WTC11 (cell line): ENCODE data around the gene NAGS. TPM values are rescaled to one million over a fixed set of nuclear protein-coding genes. Genes with fewer than 3 reads are reported as not detected.
A peak's percentile ranks its signal among the peaks of the same experiment; 100 is the strongest.
"Not testable (repeated sequence)": the region's sequence is repeated elsewhere in the genome, so short reads cannot be mapped to it uniquely, and the experiment has no call there.

ENCODE experiments used
- ATAC-seq: fragments of 200-7000 bp; cut with Tn5 transposase; 2 replicates; pipeline ENCODE4 v1.10.0; 2021; ENCODE audit warnings: mild to moderate bottlenecking, moderate library complexity
- CTCF ChIA-PET: fragments of 300-600 bp; sonication (Branson Sonifier 250); formaldehyde crosslinking; loops from one replicate; lab custom pipeline; 2021; ENCODE audit warnings: antibody characterized with exemption; lab: Charles Lee
- POLR2A ChIA-PET: fragments of 350-600 bp; sonication (Branson Sonifier 250); formaldehyde crosslinking; loops from one replicate; lab custom pipeline; 2021; ENCODE audit warnings: antibody characterized with exemption; lab: Charles Lee
- DNase-seq: peaks from one replicate; pipeline ENCODE4 v3.0.0; 2021; ENCODE audit warnings: low spot score
- H3K27ac Mint-ChIP-seq: 2 replicates; pipeline ENCODE4 v1.8.0; 2021; ENCODE audit warnings: mixed read lengths
- H3K27me3 Mint-ChIP-seq: 2 replicates; pipeline ENCODE4 v1.8.0; 2021; ENCODE audit warnings: low read depth, mild to moderate bottlenecking, moderate library complexity, mixed read lengths
- H3K36me3 Mint-ChIP-seq: 2 replicates; pipeline ENCODE4 v1.8.0; 2021; ENCODE audit warnings: mixed read lengths
- H3K4me1 Mint-ChIP-seq: 2 replicates; pipeline ENCODE4 v1.8.0; 2022; ENCODE audit warnings: mixed read lengths
- H3K4me3 Mint-ChIP-seq: 2 replicates; pipeline ENCODE4 v1.8.0; 2021; ENCODE audit warnings: mild to moderate bottlenecking, moderate library complexity, mixed read lengths
- H3K9me3 Mint-ChIP-seq: 2 replicates; pipeline ENCODE4 v1.8.0; 2021; ENCODE audit warnings: mixed read lengths
- ATF3 ChIP-seq: sonication (generic); formaldehyde crosslinking; conservative IDR thresholded peaks from 2 replicates; pipeline ENCODE4 v1.8.1; 2022; ENCODE audit warnings: mild to moderate bottlenecking, missing genetic modification reagents
- CREB1 ChIP-seq: sonication (generic); formaldehyde crosslinking; IDR thresholded peaks from 2 replicates; pipeline ENCODE4 v1.8.0; 2023; ENCODE audit warnings: mild to moderate bottlenecking, missing genetic modification reagents
- CREM ChIP-seq: sonication (generic); formaldehyde crosslinking; IDR thresholded peaks from 2 replicates; pipeline ENCODE4 v1.8.1; 2022; ENCODE audit warnings: mild to moderate bottlenecking, missing genetic modification reagents, moderate library complexity
- ELF4 ChIP-seq: sonication (generic); formaldehyde crosslinking; IDR thresholded peaks from 2 replicates; pipeline ENCODE4 v1.8.1; 2022; ENCODE audit warnings: low read depth, mild to moderate bottlenecking, moderate library complexity, missing genetic modification reagents
- ETV6 ChIP-seq: sonication (generic); formaldehyde crosslinking; IDR thresholded peaks from 2 replicates; pipeline ENCODE4 v1.8.1; 2022; ENCODE audit warnings: mild to moderate bottlenecking, missing genetic modification reagents
- FOXJ3 ChIP-seq: sonication (generic); formaldehyde crosslinking; IDR thresholded peaks from 2 replicates; pipeline ENCODE4 v1.9.0; 2021; ENCODE audit warnings: missing genetic modification reagents, mild to moderate bottlenecking, borderline replicate concordance
- FOXK1 ChIP-seq: sonication (generic); formaldehyde crosslinking; IDR thresholded peaks from 2 replicates; pipeline ENCODE4 v1.8.0; 2022; ENCODE audit warnings: mild to moderate bottlenecking, moderate library complexity, missing genetic modification reagents
- FOXP1 ChIP-seq: sonication (generic); formaldehyde crosslinking; IDR thresholded peaks from 2 replicates; pipeline ENCODE4 v1.8.0; 2022; ENCODE audit warnings: missing genetic modification reagents, mild to moderate bottlenecking, moderate library complexity, borderline replicate concordance
- GABPB1 ChIP-seq: sonication (generic); formaldehyde crosslinking; IDR thresholded peaks from 2 replicates; pipeline ENCODE4 v1.8.1; 2023; ENCODE audit warnings: mild to moderate bottlenecking, missing genetic modification reagents
- HMGA2 ChIP-seq: fragments of 250-450 bp; sonication (Bioruptor Pico); IDR thresholded peaks from 2 replicates; pipeline ENCODE4 v1.4.0; 2021; ENCODE audit warnings: mild to moderate bottlenecking, moderate library complexity
- IRF2 ChIP-seq: sonication (generic); formaldehyde crosslinking; IDR thresholded peaks from 2 replicates; pipeline ENCODE4 v1.8.0; 2022; ENCODE audit warnings: low read depth, missing genetic modification reagents, borderline replicate concordance
- JAZF1 ChIP-seq: fragments of 250-450 bp; sonication (Bioruptor Pico); IDR thresholded peaks from 2 replicates; pipeline ENCODE4 v1.9.0; 2021; ENCODE audit warnings: moderate library complexity, mild to moderate bottlenecking, inconsistent platforms
- KAT7 ChIP-seq: sonication (generic); formaldehyde crosslinking; IDR thresholded peaks from 2 replicates; pipeline ENCODE4 v1.8.1; 2023; ENCODE audit warnings: missing genetic modification reagents, mild to moderate bottlenecking, borderline replicate concordance
- NFATC4 ChIP-seq: fragments of 250-450 bp; sonication (Bioruptor Pico); IDR thresholded peaks from 2 replicates; pipeline ENCODE4 v1.9.0; 2021; ENCODE audit warnings: mild to moderate bottlenecking
- NR1H2 ChIP-seq: sonication (generic); formaldehyde crosslinking; IDR thresholded peaks from 2 replicates; pipeline ENCODE4 v1.9.0; 2021; ENCODE audit warnings: mild to moderate bottlenecking, moderate library complexity, missing genetic modification reagents
- NR2C2 ChIP-seq: sonication (generic); formaldehyde crosslinking; IDR thresholded peaks from 2 replicates; pipeline ENCODE4 v1.8.0; 2022; ENCODE audit warnings: mild to moderate bottlenecking, missing genetic modification reagents
- OVOL2 ChIP-seq: fragments of 250-450 bp; sonication (Bioruptor Pico); IDR thresholded peaks from 2 replicates; pipeline ENCODE4 v1.9.0; 2021; ENCODE audit warnings: mild to moderate bottlenecking, borderline replicate concordance
- PRDM15 ChIP-seq: sonication (generic); formaldehyde crosslinking; IDR thresholded peaks from 2 replicates; pipeline ENCODE4 v1.8.0; 2022; ENCODE audit warnings: missing genetic modification reagents
- PRRX2 ChIP-seq: fragments of 250-450 bp; sonication (Bioruptor Pico); IDR thresholded peaks from 2 replicates; pipeline ENCODE4 v1.8.0; 2021; ENCODE audit warnings: mild to moderate bottlenecking
- RORB ChIP-seq: fragments of 250-450 bp; sonication (Bioruptor Pico); IDR thresholded peaks from 2 replicates; pipeline ENCODE4 v1.9.0; 2021; ENCODE audit warnings: mild to moderate bottlenecking
- TCF7 ChIP-seq: sonication (generic); formaldehyde crosslinking; IDR thresholded peaks from 2 replicates; pipeline ENCODE4 v1.8.0; 2022; ENCODE audit warnings: mild to moderate bottlenecking, low read depth, missing genetic modification reagents, moderate library complexity
- TEAD1 ChIP-seq: sonication (generic); formaldehyde crosslinking; IDR thresholded peaks from 2 replicates; pipeline ENCODE4 v1.8.0; 2022; ENCODE audit warnings: mild to moderate bottlenecking, missing genetic modification reagents
- TEAD4 ChIP-seq: sonication (generic); formaldehyde crosslinking; IDR thresholded peaks from 2 replicates; pipeline ENCODE4 v1.8.0; 2022; ENCODE audit warnings: mild to moderate bottlenecking, missing genetic modification reagents
- ZBTB21 ChIP-seq: sonication (generic); formaldehyde crosslinking; IDR thresholded peaks from 2 replicates; pipeline ENCODE4 v1.8.1; 2023; ENCODE audit warnings: mild to moderate bottlenecking, missing genetic modification reagents, borderline replicate concordance
- ZNF232 ChIP-seq: sonication (generic); formaldehyde crosslinking; IDR thresholded peaks from 2 replicates; pipeline ENCODE4 v1.8.0; 2022; ENCODE audit warnings: mild to moderate bottlenecking, missing genetic modification reagents
- ZNF671 ChIP-seq: fragments of 250-450 bp; sonication (Bioruptor Pico); IDR thresholded peaks from 2 replicates; pipeline ENCODE4 v1.8.0; 2021; ENCODE audit warnings: mild to moderate bottlenecking
- ZSCAN18 ChIP-seq: fragments of 250-450 bp; sonication (Bioruptor Pico); IDR thresholded peaks from 2 replicates; pipeline ENCODE4 v2.1.2; 2022; ENCODE audit warnings: mild to moderate bottlenecking, moderate library complexity
- total RNA-seq: library from RNA; stranded (reverse); gene quantifications from 3 replicates; pipeline ENCODE4 v1.2.3, GENCODE V29; 2021
- TF ChIP-seq, protein P1 (sequence below): sonication (generic); formaldehyde crosslinking; IDR thresholded peaks from 2 replicates; pipeline ENCODE4 v1.8.0; 2023; ENCODE audit warnings: missing genetic modification reagents
- TF ChIP-seq, protein P2 (sequence below): sonication (generic); formaldehyde crosslinking; IDR thresholded peaks from 2 replicates; pipeline ENCODE4 v1.8.1; 2023; ENCODE audit warnings: mild to moderate bottlenecking, missing genetic modification reagents, borderline replicate concordance

The NAGS gene
- total RNA-seq, 1 experiment from 2014 or later: 8.6 TPM

- 0 out of 2 replicates have a peak, but pooled peaks have one; percentile 35 for TF ChIP-seq PRDM15 (CRISPR knock-in tag)
- no peak for TF ChIP-seq TCF7 (CRISPR knock-in tag)
- TF ChIP-seq JAZF1: no peak
- no peak for TF ChIP-seq HMGA2 (CRISPR knock-in tag)
- TF ChIP-seq ATF3 (CRISPR knock-in tag): no peak
- TF ChIP-seq KAT7 (CRISPR knock-in tag): no peak
- TF ChIP-seq ZNF671 (CRISPR knock-in tag): no peak
- no peak for TF ChIP-seq FOXJ3 (CRISPR knock-in tag)
- peak; percentile 73; the same call in 1 of the 2 replicates for TF ChIP-seq OVOL2
- TF ChIP-seq CREB1 (CRISPR knock-in tag): peak; percentile 79
- 0 out of 2 replicates have a peak, but pooled peaks have one; percentile 17 for TF ChIP-seq ZBTB21 (CRISPR knock-in tag)
- no peak; the same call in 1 of the 2 replicates for TF ChIP-seq PRRX2 (CRISPR knock-in tag)
- TF ChIP-seq CREM (CRISPR knock-in tag): peak; percentile 93
- TF ChIP-seq GABPB1: peak; percentile 97
- peak; percentile 57; the same call in 1 of the 2 replicates for TF ChIP-seq ZNF232
- TF ChIP-seq ZSCAN18 (CRISPR knock-in tag): no peak
- TF ChIP-seq NR2C2: peak; percentile 94
- peak; percentile 86 for TF ChIP-seq FOXK1 (CRISPR knock-in tag)
- TF ChIP-seq, protein P1, sequence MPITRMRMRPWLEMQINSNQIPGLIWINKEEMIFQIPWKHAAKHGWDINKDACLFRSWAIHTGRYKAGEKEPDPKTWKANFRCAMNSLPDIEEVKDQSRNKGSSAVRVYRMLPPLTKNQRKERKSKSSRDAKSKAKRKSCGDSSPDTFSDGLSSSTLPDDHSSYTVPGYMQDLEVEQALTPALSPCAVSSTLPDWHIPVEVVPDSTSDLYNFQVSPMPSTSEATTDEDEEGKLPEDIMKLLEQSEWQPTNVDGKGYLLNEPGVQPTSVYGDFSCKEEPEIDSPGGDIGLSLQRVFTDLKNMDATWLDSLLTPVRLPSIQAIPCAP (CRISPR knock-in tag): no peak
- TF ChIP-seq TEAD1 (CRISPR knock-in tag): peak; percentile 70; the same call in 1 of the 2 replicates
- TF ChIP-seq TEAD4 (CRISPR knock-in tag): 0 out of 2 replicates have a peak, but pooled peaks have one; percentile 50
- TF ChIP-seq RORB (CRISPR knock-in tag): no peak
- TF ChIP-seq FOXP1 (CRISPR knock-in tag): peak; percentile 73; the same call in 1 of the 2 replicates
- TF ChIP-seq NR1H2: no peak
- no peak for TF ChIP-seq ELF4 (CRISPR knock-in tag)
- TF ChIP-seq ETV6: peak; percentile 54; the same call in 1 of the 2 replicates
- no peak for TF ChIP-seq IRF2 (CRISPR knock-in tag)
- TF ChIP-seq, protein P2, sequence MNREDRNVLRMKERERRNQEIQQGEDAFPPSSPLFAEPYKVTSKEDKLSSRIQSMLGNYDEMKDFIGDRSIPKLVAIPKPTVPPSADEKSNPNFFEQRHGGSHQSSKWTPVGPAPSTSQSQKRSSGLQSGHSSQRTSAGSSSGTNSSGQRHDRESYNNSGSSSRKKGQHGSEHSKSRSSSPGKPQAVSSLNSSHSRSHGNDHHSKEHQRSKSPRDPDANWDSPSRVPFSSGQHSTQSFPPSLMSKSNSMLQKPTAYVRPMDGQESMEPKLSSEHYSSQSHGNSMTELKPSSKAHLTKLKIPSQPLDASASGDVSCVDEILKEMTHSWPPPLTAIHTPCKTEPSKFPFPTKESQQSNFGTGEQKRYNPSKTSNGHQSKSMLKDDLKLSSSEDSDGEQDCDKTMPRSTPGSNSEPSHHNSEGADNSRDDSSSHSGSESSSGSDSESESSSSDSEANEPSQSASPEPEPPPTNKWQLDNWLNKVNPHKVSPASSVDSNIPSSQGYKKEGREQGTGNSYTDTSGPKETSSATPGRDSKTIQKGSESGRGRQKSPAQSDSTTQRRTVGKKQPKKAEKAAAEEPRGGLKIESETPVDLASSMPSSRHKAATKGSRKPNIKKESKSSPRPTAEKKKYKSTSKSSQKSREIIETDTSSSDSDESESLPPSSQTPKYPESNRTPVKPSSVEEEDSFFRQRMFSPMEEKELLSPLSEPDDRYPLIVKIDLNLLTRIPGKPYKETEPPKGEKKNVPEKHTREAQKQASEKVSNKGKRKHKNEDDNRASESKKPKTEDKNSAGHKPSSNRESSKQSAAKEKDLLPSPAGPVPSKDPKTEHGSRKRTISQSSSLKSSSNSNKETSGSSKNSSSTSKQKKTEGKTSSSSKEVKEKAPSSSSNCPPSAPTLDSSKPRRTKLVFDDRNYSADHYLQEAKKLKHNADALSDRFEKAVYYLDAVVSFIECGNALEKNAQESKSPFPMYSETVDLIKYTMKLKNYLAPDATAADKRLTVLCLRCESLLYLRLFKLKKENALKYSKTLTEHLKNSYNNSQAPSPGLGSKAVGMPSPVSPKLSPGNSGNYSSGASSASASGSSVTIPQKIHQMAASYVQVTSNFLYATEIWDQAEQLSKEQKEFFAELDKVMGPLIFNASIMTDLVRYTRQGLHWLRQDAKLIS (CRISPR knock-in tag): no peak
- TF ChIP-seq NFATC4: no peak
- TF ChIP-seq, all 79 proteins: peak for 21
Observed at GRCh38 chr17:44014437-44015172, 10.2 kb downstream of the NAGS start, which contains the start of gene TMEM101 (continued).

- H3K4me3 Mint-ChIP-seq, H3K36me3 Mint-ChIP-seq, H3K4me1 Mint-ChIP-seq, CTCF ChIA-PET, ATAC-seq, H3K27me3 Mint-ChIP-seq, POLR2A ChIA-PET, H3K9me3 Mint-ChIP-seq, DNase-seq: not testable (repeated sequence)
- peak overlapping the region; percentile 21; the same call in 1 of the 2 replicates for H3K27ac Mint-ChIP-seq
Observed at GRCh38 chr17:44021227-44021626, 16.8 kb downstream of the NAGS start.
